Activated naive CD4-positive, alpha-beta T cell treated with anti-CD3 and anti-CD28 coated beads, Interleukin-2, amount 50 U/mL, for 16 hours (primary cell): ENCODE measurements around the gene RNF13.

ENCODE experiments used
- DNase-seq: peaks from one replicate; pipeline ENCODE4 v3.0.0-alpha.2; 2020

RNF13 gene

GRCh38 chr3:149812606-149813366, at the start of gene RNF13:
TSS of gene RNF13 (plus strand) at chr3:149813215. CDS start at chr3:149846027, 32,812 bp downstream.
- peak; percentile 96 for DNase-seq

- no peak for DNase-seq
Measured at GRCh38 chr3:149763565-149764195, 49.3 kb upstream of the RNF13 start.

GRCh38 chr3:149764302-149764701, 48.7 kb upstream of the RNF13 start:
- DNase-seq, result no peak

GRCh38 chr3:149765762-149766334, 47.2 kb upstream of the RNF13 start:
- DNase-seq, result no peak

GRCh38 chr3:149767720-149768119, 45.3 kb upstream of the RNF13 start:
- no peak for DNase-seq

- no peak for DNase-seq
Measured at GRCh38 chr3:149768704-149769103, 44.3 kb upstream of the RNF13 start.

- no peak for DNase-seq
Measured at GRCh38 chr3:149770246-149770645, 42.8 kb upstream of the RNF13 start.

- DNase-seq, result peak; percentile 19
Measured at GRCh38 chr3:149771652-149772271, 41.3 kb upstream of the RNF13 start.

GRCh38 chr3:149772861-149773260, 40.2 kb upstream of the RNF13 start:
- no peak for DNase-seq

GRCh38 chr3:149776170-149776569, 36.8 kb upstream of the RNF13 start:
- DNase-seq, result no peak

GRCh38 chr3:149777414-149778214, 35.4 kb upstream of the RNF13 start:
- no peak for DNase-seq

- no peak for DNase-seq
Measured at GRCh38 chr3:149781211-149781610, 31.8 kb upstream of the RNF13 start.

GRCh38 chr3:149781741-149782140, 31.3 kb upstream of the RNF13 start:
- no peak for DNase-seq

GRCh38 chr3:149783576-149783975, 29.4 kb upstream of the RNF13 start:
- no peak for DNase-seq

- DNase-seq, result no peak
Measured at GRCh38 chr3:149784064-149784704, 28.8 kb upstream of the RNF13 start.

GRCh38 chr3:149790268-149790667, 22.7 kb upstream of the RNF13 start:
- DNase-seq, result no peak

GRCh38 chr3:149790698-149791097, 22.3 kb upstream of the RNF13 start:
- no peak for DNase-seq

- DNase-seq, result no peak
Measured at GRCh38 chr3:149792452-149793270, 20.4 kb upstream of the RNF13 start, which contains the start of gene ANKUB1. TSS of gene ANKUB1 (minus strand) at chr3:149792554. CDS start at chr3:149792366, 188 bp downstream.

GRCh38 chr3:149796026-149796425, 17.0 kb upstream of the RNF13 start:
- no peak for DNase-seq

- DNase-seq, result no peak
Measured at GRCh38 chr3:149800693-149801092, 12.3 kb upstream of the RNF13 start.

- DNase-seq, result no peak
Measured at GRCh38 chr3:149801195-149801594, 11.8 kb upstream of the RNF13 start.
